ENCODE data around the gene GUCA2A.
"Not testable (repeated sequence)": the region's sequence is repeated elsewhere in the genome, so short reads cannot be mapped to it uniquely, and the experiment has no call there.

Gene GUCA2A, protein sequence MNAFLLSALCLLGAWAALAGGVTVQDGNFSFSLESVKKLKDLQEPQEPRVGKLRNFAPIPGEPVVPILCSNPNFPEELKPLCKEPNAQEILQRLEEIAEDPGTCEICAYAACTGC

DNA sequence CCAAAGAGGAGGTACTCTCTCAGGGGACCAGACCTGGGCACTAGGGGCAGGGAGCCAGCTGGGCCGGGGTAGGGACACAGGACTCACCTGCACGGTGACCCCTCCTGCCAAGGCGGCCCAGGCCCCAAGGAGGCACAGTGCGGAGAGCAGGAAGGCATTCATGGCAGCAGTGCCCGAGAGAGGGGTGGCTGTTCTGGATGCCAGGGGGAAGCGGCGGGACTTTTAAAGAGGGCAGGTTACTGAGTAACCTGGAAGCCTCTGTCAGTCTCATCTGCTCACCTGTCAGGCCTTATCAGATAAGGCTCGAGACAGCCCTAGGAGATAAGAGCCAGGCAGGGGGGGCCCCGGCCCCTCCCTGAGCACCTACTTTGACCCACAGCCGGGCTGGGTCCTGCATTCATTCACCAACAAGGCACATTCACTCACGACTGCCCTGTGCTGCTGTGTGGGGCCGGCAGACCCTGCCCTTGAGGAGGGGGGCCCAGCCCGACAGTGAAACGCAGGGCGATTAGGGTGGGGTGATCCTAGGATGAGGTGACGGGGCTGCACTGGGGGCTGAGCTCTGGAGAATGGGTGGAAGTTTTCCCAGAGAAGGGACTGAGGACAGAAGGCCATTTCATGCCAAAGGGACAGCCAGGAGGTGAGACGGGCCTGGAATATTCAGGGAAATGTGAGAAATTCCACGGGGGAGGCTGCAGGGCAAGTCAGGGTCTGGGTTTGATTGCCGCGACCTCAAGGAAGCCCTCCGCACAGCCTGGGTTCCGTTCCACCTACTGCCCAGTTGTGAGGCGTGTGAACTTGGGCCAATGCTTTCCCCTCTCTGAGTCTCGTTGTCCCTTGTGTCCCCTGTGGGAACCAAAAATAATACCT lies at the start of gene GUCA2A:
GUCA2A (minus strand) TSS at position 195 of the 870 bp plus-strand sequence; CDS start at position 162, 33 bp downstream.
- peak; percentile 24 for DNase-seq

DNA sequence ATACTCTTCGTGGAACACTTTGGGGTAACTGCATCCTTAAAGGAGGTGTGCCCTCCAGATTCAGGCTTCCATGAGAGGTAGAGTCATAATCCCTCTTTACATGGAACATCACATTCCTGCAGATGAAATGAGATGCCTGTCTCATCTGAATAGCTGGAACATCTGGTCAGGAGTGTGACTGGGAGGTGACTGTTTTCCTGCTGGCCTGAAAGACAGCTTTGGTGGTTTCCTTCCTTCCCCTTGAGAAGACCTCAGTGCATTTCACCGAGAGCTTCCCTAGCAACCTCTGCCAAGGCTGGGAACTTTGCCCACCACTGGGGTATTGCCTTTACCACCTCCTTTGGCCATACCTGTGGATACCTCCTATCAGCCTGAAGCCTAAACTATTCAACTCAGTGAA lies 46.7 kb upstream of the GUCA2A start:
- DNase-seq: no peak

DNA sequence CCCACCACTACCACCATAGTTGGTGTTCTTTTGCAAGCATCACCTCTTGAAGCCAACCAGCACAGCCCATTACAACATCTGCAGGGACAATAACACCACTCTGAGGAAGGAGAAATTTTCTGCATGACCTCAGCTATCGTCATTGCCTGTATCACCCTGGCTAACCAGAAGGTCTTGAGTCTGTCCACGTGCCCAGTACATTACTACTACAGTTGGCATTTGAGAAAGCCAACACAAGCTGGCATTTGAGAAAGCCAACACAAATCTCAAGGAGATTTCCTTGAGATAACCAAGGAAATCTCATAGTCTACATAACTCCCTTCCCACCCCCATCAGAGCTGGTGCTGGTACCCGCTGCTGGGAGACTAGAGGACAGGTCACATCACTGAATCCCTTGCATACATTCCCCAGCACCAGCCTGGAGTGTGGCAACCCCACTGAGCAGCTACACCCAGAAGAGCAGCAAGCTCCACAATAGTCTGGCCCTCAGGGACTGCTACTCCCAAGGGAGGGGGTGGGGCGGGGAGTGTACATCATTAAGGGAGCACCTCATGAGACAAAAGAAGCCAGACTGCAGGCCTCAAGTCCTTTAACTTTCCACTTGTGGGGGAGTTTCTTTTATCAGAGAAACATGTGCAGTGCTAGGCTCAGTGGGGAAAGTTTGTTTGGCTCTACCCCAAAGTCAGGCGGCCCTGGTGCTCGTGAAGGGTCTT lies 46.0 kb upstream of the GUCA2A start:
- DNase-seq: no peak

DNA sequence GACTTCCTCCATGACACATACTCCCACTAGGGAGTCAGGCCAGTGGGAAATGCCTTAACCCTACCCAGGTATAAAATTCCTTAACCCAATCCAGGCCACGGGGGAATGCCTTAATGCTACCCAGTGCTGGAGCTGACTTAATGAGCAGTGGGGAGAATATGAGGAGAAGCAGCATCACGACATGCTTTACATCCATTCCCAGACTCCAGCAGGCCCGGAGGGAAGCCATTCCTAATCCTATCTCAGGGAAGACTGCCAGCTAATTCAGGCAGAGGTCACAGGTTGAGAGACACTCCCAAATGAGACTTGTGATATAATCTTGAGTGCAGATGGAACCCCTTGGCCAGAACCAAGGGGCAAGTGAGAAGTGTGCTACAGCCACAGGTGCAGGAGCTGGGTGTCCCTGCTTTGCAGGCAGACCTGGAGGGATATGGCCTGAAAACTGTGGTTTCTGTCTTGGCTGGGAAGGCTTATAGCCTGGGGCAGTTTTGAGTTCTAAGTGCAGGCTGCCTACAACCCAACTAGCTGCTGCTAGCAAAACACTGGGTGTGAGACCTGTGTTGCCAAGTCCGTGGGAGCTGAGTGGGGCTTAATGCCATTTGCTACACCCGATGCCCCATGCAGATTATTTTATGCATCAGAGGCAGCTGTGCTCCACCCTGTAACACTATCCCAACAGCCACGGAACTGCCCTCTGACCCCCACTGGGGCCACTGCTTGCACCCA lies 45.1 kb upstream of the GUCA2A start:
- DNase-seq: no peak

DNA sequence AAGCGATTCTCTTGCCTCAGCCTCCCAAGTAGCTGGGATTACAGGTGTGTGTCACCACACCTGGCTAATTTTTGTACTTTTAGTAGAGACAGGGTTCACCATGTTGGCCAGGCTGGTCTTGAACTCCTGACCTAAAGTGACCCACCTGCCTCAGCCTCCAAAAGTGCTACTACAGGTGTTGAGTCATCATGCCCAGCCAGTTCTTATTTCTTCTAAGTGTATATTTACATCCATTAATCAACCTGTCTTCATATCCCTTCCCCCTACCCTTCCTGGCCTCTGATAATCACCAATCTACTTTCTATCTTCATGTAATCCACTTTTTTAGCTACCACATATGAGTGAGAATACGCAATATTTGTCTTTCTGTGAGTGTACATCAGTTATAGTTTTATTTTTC lies 42.4 kb upstream of the GUCA2A start:
- not testable (repeated sequence) for DNase-seq

DNA sequence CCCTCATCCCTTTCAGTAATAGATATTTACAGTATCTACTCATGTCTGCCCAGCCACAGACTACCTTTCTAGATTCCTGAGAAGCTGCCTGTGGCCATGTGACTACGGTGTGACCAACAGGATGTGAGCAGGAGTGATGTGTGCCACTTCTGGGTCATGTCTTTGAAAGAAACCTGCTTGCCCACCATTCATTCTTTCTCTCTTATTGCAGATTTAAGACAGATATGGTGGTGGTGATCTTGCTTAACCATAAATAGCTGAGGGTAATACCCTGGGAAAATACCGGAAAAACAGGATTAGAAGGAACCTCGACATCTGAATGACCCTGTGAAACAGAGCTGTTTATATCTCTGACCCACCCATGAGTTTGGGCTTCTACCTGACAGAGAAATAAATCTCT lies 41.6 kb upstream of the GUCA2A start:
- no peak for DNase-seq

DNA sequence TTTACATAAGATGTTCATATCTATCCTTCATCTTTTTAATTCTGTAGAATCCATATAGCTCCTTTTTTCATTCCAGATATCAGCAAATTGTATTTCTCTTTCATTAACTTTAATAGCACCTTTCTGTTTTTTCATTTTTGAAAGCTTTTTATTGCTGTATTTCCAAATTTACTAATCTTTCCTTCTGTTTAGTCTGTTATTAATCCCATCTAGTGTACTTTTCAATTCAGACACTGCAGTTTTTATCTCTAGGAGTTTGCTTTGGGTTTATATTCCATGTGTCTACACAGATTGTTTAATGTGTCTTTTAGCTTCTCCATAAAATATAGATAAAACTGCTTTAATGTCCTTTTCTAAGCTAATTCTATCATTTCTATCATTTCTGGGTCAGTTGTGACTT lies 37.4 kb upstream of the GUCA2A start:
- no peak for DNase-seq

DNA sequence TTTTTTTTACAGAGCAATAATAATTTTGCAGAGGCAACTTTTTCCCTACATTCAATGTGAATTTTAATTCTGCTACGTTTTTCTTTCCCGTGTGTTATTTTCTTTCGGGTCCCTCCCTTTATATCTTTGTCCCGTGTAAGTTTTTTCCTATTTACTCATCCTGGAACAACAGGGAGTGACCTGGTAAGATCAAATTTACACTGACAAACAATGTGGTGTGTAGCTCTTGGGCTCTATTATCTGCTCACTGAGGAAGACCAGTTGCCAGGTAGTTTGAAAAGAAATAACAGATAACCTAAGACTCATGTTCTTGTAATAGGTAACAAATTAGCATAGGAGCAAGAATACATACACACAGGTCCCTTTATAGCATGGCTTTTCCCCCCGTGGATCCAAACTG lies 33.7 kb upstream of the GUCA2A start:
- DNase-seq: no peak

DNA sequence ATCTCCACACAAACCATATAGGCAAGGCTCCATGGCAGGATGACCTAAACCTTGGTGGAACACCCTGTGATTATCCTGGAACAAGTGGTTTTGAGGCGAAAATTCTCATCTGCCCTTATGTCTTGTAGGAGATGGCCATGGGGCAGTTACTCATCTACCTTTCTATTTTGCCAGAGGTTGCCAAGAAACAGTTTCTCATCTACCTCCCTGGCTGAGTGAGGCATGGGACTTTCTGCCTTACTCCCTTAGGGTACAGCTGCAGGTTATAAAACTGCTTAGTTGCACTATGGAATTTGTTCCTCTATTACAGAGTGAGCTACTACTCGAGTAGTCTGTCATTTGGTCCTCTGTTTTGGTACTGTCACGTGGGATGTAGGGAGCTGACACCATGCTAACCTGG lies 31.3 kb upstream of the GUCA2A start:
- DNase-seq: no peak

DNA sequence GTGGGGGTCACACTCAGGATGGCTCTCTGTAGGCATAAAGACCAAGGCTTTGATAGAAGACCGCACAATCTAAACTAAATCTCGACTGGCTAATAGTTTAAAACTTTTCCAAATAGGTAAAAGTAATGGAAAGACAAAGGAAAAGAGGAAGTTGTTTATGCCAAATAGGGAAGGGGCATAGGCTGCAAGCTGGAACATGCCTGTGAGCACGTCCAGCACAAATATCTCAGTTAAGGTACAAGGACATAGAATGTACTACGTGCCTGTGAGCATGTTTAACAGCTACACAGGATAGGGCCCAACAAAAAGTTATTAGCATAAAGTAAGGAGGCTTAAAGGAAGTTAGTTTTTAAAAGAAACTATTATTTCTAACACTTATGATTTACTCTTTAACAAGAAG lies 27.6 kb upstream of the GUCA2A start:
- DNase-seq: no peak

DNA sequence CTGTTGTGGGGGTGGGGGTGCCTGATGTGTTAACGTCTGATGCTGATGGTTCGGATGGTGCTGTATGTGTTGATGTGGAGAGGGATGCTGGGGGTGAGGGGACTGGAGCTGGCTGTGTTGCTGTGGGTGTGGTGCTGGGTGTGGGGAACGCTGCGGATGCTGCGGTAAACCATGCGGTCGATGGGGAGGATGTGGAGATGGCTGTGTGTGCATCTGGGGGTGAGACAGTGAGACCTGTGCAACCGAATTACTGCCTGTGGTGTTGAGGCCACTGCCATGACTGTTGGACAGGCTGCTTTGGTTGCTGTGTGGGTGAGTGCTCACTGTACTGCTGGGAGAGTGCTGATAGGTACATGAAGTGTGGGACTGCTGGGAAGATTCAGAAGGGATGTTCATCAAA lies 26.8 kb upstream of the GUCA2A start:
- DNase-seq: no peak

DNA sequence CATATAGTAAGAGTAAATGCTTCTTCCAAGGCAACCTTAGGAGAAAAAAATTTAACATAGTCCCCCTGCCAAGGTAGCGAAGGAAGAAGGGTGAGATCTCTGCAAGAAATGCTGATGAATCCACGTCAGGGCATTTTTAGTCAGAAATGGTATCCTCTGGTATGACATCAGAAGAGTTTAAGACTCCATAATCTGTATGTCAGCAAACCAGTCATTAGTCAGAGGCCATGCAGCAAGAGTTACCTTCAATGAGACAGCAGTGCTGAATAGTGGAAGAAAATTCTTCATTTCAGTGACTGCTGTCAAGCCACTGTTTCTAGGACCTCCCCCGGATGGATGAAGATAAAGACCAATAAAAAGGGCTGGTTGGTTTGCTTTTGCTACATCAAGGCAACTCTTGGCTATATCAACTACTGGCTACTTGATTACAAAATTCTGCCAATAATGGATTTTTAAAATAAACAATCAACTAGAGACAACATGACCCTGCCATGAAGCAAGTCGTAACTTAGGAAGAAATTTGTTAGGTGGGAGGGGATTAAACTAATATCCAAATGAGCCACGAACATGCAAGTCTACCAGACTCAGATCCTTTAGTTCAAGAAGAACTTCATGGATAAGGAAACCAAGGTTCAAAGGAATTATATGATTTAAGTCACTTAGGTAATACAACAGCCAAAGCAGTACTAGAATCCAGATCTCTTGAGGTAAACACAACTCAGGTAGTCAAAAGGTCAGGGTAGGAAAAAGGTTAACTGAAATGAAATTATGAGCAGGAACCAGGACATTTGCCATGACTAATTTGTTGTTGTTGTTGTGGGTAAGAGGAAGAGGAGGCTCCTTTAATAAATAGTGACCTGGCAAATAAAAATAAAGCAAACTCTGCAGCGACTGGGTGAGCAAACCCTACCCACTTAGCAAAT lies 25.6 kb upstream of the GUCA2A start:
- DNase-seq: no peak

DNA sequence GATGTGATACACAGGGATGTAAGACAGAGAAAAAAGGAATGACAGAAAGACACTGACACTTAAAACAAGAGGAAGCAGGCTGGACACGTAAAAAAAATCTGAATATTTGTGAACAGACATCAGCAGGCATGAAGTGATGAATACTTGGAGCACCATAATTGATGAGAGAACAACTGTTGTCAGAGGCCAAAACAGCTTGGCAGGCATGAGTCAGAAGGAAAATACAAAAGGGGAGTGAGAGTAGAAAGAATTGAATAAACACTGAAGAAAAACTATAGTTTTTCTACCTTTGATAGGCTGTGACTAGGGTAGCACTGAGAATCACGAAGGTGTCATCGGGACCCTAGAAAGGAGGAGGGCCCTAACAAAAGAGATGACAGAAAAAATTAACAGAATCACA lies 21.6 kb upstream of the GUCA2A start:
- DNase-seq: no peak

DNA sequence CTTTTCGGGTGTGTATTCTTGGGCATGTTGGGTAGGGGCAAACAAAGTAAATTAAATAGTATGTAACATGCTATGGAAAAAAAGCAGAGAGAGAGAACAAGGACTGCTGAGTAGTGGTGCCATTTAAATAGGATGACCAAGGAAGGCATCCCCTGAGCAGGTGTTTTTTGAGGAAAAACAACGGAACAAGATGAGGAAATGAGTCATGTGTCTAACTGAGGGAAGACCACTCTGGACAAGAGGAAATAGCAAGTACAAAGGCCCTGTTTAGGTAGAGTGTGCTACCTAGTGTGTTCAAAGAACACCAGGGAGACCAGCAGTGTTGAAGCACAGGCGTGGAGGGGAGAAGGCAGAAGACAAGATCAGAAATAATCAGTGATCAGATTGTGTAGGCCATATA lies 20.1 kb upstream of the GUCA2A start:
- DNase-seq: no peak

DNA sequence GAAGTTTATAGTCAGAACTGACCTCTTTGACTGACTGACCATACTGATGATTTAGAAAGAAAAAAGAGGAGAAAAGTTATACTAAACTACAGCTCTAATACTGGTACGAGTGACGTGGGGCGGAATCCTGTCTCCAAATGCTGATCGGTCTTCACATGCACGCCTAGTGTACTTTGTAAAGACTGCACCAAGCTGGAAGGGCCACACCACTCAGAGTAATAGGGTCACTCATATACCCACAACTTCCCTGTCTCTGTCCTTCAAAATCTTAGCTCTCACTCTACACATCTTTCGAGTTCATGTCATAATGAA lies 19.4 kb upstream of the GUCA2A start:
- DNase-seq: no peak

DNA sequence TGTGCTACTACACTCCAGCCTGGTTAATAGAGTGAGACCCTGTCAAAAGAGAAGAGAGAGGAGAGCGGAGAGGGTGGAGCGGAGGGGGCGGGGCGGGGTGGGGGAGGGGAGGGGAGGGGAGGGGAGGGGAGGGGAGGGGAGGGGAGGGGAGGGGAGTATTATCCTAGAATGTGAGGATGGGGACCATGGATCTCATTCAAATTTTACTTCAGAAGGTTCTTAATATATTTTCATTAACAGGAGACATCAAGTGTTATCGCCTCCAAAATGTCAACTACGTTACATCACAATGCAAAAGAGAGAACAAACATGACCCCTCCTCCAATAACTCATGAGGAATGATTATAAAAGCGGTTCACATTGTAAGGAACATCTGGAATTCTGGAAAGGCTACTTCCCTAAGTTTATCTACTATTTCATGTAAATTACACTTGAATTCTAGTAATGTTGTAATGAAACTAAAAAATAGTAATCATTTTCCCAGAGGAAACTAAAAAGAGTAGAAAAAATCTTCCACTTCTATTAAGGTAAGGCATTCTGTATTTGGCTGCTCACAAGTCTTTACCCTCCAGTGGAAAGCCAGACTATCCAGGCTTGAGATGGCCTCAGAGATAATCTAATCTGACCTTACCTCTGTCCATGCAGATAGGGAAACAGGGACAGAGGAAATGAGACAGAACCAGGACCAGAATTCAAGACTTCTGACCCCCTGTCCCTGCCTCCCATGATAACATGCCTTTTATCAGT lies 18.8 kb upstream of the GUCA2A start:
- no peak for DNase-seq

DNA sequence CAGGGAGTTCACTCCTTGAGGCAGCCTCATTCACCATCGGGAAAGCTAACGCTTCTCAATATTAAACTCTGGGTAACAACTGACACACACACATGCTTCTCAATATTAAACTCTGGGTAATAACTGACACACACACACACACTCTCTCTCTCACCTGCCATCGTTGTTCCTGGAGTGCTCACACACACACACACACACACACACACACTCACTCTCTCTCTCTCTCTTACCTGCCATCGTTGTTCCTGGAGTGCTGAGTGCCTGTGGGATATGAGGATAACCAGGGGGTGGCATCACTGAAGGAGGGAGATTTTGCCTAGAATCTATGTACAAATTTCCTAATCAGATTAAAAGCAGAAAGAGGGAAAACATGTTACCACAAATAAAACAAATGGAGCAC lies 17.1 kb upstream of the GUCA2A start:
- DNase-seq: no peak

DNA sequence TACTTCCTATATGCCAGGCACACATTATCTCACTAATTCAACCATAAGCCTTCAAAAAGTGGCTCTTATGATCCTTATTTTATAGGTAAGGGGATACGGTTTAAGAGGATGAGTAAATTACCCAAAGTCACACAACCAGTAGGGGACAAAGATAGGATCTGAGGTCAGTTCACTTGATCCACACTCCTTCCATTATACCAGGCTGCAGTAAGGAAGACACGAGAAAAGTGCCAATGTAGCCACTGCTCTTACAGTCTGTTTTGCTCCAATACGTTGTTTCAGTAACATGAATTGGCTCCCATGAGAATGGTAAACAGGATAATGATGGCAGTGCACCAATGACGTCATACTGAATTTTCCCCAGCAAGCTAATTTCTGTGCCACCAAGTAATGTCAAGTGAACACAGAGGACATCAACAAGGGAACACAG lies 15.4 kb upstream of the GUCA2A start:
- no peak for DNase-seq

DNA sequence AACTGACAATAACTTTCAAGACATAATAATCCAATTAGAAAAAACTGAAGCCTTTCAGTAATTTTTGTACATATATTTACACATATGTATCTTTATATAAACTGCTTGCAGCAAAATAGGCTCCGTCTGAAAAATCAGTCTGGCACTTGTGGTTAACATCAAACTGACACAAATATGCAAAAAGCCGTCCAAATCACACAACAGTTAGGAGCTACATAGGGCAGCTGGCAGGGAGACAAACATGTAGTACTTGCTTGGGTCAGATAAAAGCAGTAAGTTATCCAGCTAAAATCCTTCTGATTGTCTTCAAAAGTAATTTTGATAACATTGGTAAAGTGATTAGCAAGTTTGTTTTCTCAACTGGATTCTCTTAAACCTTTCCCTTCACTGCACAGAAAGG lies 14.7 kb upstream of the GUCA2A start:
- DNase-seq: no peak

DNA sequence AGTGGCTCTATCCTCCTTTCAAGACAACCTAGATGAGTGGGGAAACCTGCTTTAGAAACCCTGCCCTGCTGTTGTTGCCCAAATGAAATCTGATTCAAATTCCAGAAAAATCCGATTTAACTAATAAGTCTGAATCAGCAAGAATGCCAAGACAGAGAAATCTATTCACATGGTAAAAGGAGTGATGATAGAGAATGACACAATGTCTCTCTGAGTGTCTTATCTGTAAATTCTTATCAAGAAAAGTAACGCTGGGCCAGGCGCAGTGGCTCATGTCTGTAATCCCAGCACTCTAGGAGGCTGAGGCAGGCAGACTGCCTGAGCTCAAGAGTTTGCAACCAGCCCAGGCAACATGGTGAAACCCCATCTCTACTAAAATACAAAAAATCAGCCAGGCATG lies 13.7 kb upstream of the GUCA2A start:
- no peak for DNase-seq

DNA sequence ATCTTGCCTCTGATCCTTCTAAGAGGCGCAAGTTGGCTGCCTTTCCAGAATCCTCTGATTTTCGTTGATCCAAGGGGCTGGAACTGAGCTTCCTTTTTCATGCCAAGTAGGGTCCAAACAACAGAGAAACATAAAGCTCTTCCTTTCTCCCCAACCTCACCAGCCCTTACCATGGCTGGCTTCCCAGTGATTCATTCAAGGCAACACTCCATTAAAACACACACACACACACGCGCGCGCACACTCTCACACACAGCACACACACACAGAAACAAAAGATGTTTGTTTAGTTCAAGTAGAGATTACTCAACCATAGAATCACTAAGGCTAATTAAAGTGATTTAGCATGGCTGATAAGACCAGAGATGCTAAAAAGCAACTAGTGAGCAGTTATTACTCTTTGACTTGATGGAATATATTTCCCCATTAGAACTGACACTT lies 13.0 kb upstream of the GUCA2A start:
- no peak for DNase-seq

Measured in activated CD4-positive, CD25-positive, alpha-beta regulatory T cell treated with anti-CD3 and anti-CD28 coated beads, Interleukin-2, amount 50 U/mL, for 72 hours (primary cell).